Lower lobe of right lung (tissue), 2 donors: ENCODE data around the gene TTF2. TPM values are rescaled to one million over a fixed set of nuclear protein-coding genes. Genes with fewer than 3 reads are reported as not detected.
"Not testable (repeated sequence)": the region's sequence is repeated elsewhere in the genome, so short reads cannot be mapped to it uniquely, and the experiment has no call there.

Source experiments
- ATAC-seq, 2 donors: fragments of 200-7000 bp; cut with Tn5 transposase; one replicate each; pipeline ENCODE4 v1.9.1; 2020 to 2022; ENCODE audit warnings: mild to moderate bottlenecking in 2 of 2, moderate library complexity in 2 of 2
- DNase-seq: peaks from one replicate; pipeline ENCODE4 v3.0.0-alpha.2; 2020
- H3K27ac ChIP-seq: fragments of 200-600 bp; one replicate; pipeline ENCODE4 v1.8.0; 2022
- H3K27me3 ChIP-seq: fragments of 200-600 bp; one replicate; pipeline ENCODE4 v1.8.0; 2022; ENCODE audit warnings: low read depth
- H3K36me3 ChIP-seq: fragments of 200-600 bp; one replicate; pipeline ENCODE4 v1.8.0; 2022; ENCODE audit warnings: mild to moderate bottlenecking
- H3K4me1 ChIP-seq: fragments of 200-600 bp; one replicate; pipeline ENCODE4 v1.8.0; 2022
- H3K4me3 ChIP-seq: fragments of 200-600 bp; one replicate; pipeline ENCODE4 v1.8.0; 2022; ENCODE audit warnings: mild to moderate bottlenecking
- H3K9me3 ChIP-seq: fragments of 200-600 bp; one replicate; pipeline ENCODE4 v1.8.0; 2022
- intact Hi-C: fragments of 100-400 bp; cut with DNase I; formaldehyde crosslinking; loops from one replicate; pipeline ENCODE4 v1.11.0; 2022
- total RNA-seq: library from RNA; stranded (reverse); fragmentation: NEBNext Ultra II Directional; extraction: Animal tissue kit (Norgen Biotek cat#: 25700); gene quantifications from one replicate; pipeline ENCODE4 v1.2.1, GENCODE V29; 2021
- TF ChIP-seq, protein P1 (sequence below): fragments of 200-600 bp; IDR thresholded peaks from one replicate; pipeline ENCODE4 v1.8.0; 2022; ENCODE audit warnings: antibody characterized with exemption, mild to moderate bottlenecking
- donor health status: DM: no; HTN: yes; CAD: no; lungs with severe emphysema.

Gene TTF2
- total RNA-seq, 1 donor from 2014 or later = 18.0 TPM

DNA sequence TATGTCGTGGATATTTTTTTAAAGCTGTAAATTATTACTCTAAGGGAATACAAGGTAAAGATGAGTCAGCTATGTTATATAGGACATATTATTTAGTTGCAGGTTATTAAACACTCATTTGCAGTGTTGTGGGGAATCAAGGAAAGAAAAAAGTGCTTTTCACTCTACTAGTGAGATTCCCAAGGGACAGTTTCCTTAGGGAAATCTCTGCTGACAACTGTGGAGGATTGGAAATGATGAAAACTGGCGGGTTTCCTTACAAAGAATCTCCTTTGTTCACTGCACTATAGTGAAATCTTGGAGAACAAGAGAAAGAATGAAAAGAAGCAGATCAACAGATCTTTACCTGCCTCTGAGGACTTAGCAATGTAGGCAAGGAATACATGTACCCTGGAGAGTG lies 85.9 kb downstream of the TTF2 start:
- TF ChIP-seq, protein P1, sequence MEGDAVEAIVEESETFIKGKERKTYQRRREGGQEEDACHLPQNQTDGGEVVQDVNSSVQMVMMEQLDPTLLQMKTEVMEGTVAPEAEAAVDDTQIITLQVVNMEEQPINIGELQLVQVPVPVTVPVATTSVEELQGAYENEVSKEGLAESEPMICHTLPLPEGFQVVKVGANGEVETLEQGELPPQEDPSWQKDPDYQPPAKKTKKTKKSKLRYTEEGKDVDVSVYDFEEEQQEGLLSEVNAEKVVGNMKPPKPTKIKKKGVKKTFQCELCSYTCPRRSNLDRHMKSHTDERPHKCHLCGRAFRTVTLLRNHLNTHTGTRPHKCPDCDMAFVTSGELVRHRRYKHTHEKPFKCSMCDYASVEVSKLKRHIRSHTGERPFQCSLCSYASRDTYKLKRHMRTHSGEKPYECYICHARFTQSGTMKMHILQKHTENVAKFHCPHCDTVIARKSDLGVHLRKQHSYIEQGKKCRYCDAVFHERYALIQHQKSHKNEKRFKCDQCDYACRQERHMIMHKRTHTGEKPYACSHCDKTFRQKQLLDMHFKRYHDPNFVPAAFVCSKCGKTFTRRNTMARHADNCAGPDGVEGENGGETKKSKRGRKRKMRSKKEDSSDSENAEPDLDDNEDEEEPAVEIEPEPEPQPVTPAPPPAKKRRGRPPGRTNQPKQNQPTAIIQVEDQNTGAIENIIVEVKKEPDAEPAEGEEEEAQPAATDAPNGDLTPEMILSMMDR = no peak
- DNase-seq = no peak
- Histone ChIP-seq H3K36me3 (no peaks in the 10 kb centered on the region), H3K27ac (no peak overlapping the region), H3K4me3 (no peak overlapping the region), H3K9me3 (no peaks in the 10 kb centered on the region), H3K4me1 (no peaks in the 10 kb centered on the region), H3K27me3 (peaks cover 5% of the 10 kb centered on the region)
- intact Hi-C loops = no loop called here
- ATAC-seq = no peak

DNA sequence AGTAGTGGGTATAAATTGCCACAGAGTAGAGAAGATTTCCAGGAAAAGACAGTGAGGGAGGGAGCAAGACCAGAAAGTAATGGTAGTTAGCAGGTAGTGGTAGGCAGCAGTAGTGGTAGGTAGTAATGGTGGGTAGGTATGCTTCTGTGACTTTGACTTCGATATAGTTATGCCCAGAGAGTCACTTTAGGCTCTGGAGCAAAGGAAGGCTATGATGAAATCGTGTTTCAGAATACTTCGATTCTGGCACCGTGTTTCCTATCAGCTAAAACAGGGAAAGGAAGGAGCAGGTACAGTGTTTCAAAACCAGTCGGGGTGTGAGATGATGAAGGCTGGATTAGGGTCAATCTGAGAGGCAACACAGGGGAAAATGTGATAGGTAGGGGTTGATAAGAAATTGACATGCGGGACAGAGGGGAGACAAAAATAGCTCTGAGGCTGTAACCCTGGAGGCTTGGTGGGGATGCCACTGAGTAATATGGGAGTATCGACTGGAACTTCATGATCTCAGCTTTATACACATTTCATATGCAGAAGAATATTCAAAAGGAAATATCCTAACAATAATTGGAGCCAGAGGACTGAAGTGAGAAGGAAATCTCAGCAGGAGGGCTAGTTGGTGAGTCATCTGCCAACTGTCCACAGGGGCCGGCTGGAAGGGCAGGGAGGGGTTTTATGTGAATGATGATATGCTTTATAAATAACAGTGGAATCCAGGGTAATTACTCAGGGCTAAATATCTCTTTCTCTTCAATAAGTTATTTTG lies 86.6 kb downstream of the TTF2 start:
- ATAC-seq (peak in 1 of 2 donors; percentile 29), DNase-seq (no peak)
- Histone ChIP-seq H3K27me3 (peaks cover 5% of the 10 kb centered on the region), H3K36me3 (no peaks in the 10 kb centered on the region), H3K27ac (no peak overlapping the region), H3K9me3 (no peaks in the 10 kb centered on the region), H3K4me1 (no peaks in the 10 kb centered on the region), H3K4me3 (no peak overlapping the region)
- TF ChIP-seq, protein P1 = no peak
- intact Hi-C loops = no loop called here

DNA sequence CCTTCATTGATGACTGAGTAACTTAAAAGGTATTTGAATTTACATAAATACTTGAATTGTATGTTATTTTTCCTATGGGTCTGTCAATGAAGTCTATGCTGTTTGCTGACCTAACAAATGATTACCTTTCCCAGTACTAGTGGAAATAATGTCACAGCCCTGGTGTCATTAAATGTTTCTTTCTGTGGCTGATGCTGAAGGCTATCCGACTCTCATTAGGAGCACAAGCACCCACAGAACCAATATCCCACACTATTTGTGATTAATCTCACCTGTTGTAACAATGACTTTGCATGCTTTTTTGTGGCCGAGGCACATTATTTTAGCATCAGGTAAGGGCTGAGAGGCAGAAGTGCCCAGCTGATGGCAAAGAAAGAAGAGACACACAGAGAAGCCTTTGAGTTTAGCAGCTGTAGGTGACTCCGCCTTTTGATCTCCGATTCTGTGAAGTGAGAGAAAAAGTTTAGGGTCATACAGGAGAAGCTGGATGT lies 87.3 kb downstream of the TTF2 start:
- Histone ChIP-seq H3K27ac (no peak overlapping the region), H3K36me3 (no peaks in the 10 kb centered on the region), H3K9me3 (no peaks in the 10 kb centered on the region), H3K27me3 (peaks cover 5% of the 10 kb centered on the region), H3K4me1 (no peaks in the 10 kb centered on the region), H3K4me3 (no peak overlapping the region)
- no peak for DNase-seq
- TF ChIP-seq, protein P1 = no peak
- no peak for ATAC-seq
- intact Hi-C loops = no loop called here

DNA sequence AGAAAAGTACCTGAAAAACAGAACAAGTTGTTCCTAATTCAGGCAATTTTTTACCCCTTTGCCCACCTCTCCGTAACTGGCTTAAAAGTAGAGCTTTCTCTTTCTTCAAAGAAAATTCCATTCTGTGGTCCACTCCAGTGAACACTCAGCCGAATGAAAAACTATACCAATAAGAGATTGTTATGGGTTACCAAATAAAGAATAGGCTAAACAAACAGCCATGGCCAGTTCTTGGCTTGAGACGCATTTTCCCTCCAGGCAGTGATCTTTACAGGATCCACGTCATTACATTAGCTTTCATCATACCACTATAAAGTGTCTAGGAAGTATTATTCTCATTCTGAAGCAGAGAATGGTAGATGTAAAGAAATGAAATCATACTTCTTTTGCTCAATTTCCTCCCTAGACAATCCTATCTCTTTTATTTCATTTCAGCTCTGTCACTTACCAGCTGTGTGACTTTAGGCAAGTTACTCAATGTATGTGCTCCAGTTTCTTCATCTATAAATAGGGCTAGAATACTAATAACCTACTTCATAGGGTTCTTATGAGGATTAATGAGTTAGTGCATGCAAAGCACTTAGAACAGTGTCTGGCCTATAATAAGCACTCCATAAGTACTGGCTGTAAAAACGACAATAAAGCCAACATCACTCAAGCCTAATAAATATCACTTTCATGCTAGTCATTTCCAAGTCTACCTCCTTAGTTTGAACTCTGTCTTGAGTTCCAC lies 87.9 kb downstream of the TTF2 start:
- Histone ChIP-seq H3K27me3 (peaks cover 5% of the 10 kb centered on the region), H3K4me1 (no peaks in the 10 kb centered on the region), H3K27ac (no peak overlapping the region), H3K4me3 (no peak overlapping the region), H3K9me3 (no peaks in the 10 kb centered on the region), H3K36me3 (no peaks in the 10 kb centered on the region)
- no peak for DNase-seq
- intact Hi-C loops = no loop called here
- TF ChIP-seq, protein P1 = no peak
- peak in 1 of 2 donors; percentile 33 for ATAC-seq

DNA sequence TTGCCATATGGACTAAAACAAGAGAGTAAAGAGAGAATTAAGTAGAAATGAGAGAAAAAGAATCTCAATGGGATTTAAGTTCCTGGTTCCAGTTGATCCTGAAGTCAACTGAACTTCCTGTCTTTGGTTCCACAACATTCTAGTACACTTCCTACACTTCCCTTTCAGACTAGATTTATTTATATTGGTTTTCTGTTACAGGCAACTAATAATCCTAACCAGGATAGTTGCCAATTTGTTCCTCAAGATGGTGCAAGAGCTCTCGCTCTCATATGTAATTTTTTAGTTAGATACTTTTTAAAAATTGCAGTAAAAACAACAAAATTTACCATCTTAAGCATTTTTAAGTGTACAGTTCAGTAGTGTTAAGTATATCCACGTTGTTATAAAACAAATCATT lies 90.2 kb downstream of the TTF2 start:
- no peak for DNase-seq
- TF ChIP-seq, protein P1 = no peak

DNA sequence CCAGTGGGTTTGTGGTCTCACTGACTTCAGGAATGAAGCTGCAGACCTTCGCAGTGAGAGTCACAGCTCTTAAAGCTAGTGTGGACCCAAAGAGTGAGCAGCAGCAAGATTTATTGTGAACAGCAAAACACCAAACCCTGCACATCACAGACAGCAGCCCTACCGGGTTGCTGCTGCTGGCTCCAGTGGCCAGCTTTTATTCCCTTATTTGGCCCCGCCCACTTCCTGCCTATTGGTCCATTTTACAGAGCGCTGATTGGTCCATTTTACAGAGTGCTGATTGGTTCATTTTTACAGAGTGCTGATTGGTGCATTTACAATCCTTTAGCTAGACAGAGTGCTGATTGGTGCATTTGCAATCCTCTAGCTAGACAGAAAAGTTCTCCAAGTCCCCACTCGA lies 91.2 kb downstream of the TTF2 start:
- H3K4me1 ChIP-seq, intact Hi-C loops, ATAC-seq: not testable (repeated sequence)

More for the DNA sequence above, 90.2 kb downstream of the TTF2 start:
- no peak overlapping the region for H3K27ac ChIP-seq
- intact Hi-C loops = no loop called here
- H3K4me1 ChIP-seq = no peaks in the 10 kb centered on the region
- H3K4me3 ChIP-seq = no peak overlapping the region
- no peaks in the 10 kb centered on the region for H3K36me3 ChIP-seq
- H3K9me3 ChIP-seq = no peaks in the 10 kb centered on the region
- ATAC-seq = no peak
- H3K27me3 ChIP-seq = peaks cover 10% of the 10 kb centered on the region

More for the DNA sequence above, 91.2 kb downstream of the TTF2 start:
- not testable (repeated sequence) for H3K4me3 ChIP-seq, H3K27ac ChIP-seq, DNase-seq, H3K9me3 ChIP-seq, H3K36me3 ChIP-seq
- H3K27me3 ChIP-seq = peaks cover 10% of the 10 kb centered on the region
